B cell (primary cell): Measurements from ENCODE around the gene TTLL5.

Experiments used
- CTCF ChIP-seq: fragments of 200-600 bp; IDR thresholded peaks from one replicate; pipeline ENCODE4 v1.8.0; 2022; ENCODE audit warnings: antibody characterized with exemption, mild to moderate bottlenecking
- EZH2 ChIP-seq: IDR thresholded peaks from 2 replicates; pipeline ENCODE4 v1.6.1; 2012; ENCODE audit warnings: borderline replicate concordance, low read depth, mild to moderate bottlenecking, moderate library complexity, low read length; ENCODE audit not compliant: insufficient read depth, poor library complexity, severe bottlenecking

DNA sequence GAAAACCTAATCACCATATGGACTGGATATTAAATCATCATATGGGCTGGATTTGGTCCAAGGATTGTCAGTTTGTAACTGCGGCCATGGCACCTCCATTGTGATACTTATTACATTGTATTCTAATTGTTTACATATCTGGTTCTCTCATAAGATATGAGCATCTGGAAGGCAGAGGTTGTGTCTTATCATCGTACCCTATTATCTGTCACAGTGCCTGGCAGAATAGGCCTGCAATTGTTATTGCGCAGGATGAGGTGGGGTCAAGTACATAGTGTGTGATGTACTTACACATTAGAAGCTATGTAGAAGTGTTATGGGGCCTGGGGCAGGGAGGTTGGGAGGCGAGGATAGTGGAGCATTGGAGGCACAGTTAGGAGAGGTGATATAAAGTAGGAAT lies 329.3 kb downstream of the TTLL5 start:
- TF ChIP-seq CTCF = no peak
- TF ChIP-seq EZH2 = no peak
